Measurements from ENCODE around the gene UVRAG. TPM values are rescaled to one million over a fixed set of nuclear protein-coding genes. Genes with fewer than 3 reads are reported as not detected.

The UVRAG gene
- total and polyA plus RNA-seq, 4 donors, result 8.7 to 53.2 (median 18.3) TPM

GRCh38 chr11:75810637-75811390 lies 4.2 kb upstream of the UVRAG start:
- no peak for ATAC-seq (ENCODE audit: insufficient read depth, low FRiP score)
- TF ChIP-seq CTCF (IDR thresholded peaks at IDR 0.05; ENCODE audit: control extremely low read depth, extremely low read depth), result no peak
- H3K27ac ChIP-seq (ENCODE audit: low read depth in 1 of 2, low read length in 1 of 2), result no peak overlapping the region
- 51 to 69% methylated on average over 8 of the region's 8 CpGs for WGBS, 2 donors
- H3K4me1 ChIP-seq (ENCODE audit: control insufficient read depth in 5 of 5, insufficient read depth in 5 of 5, low read length in 5 of 5), result peaks cover 0 to 6% (median 0%) of the 10 kb centered on the region in 5 donors
- H3K4me3 ChIP-seq, result no peak overlapping the region
- no peak overlapping the region for H3K9ac ChIP-seq (ENCODE audit: insufficient read depth in 1 of 2, low read length in 2 of 2)
- no peaks in the 10 kb centered on the region for H3K9me3 ChIP-seq (ENCODE audit: control insufficient read depth in 4 of 4, insufficient read depth in 3 of 4, low read length in 3 of 4)
- DNase-seq, result no peak
- no peaks in the 10 kb centered on the region for H3K27me3 ChIP-seq (ENCODE audit: control insufficient read depth in 3 of 3, insufficient read depth in 3 of 3, low read length in 2 of 3)
- H3K36me3 ChIP-seq (ENCODE audit: control insufficient read depth in 4 of 4, insufficient read depth in 4 of 4, low read length in 4 of 4), result no peaks in the 10 kb centered on the region

GRCh38 chr11:75811485-75811884 lies 3.5 kb upstream of the UVRAG start:
- Histone ChIP-seq H3K9ac (ENCODE audit: insufficient read depth in 1 of 2, low read length in 2 of 2) (no peak overlapping the region), H3K4me1 (ENCODE audit: control insufficient read depth in 5 of 5, insufficient read depth in 5 of 5, low read length in 5 of 5) (peaks cover 0 to 12% (median 5%) of the 10 kb centered on the region in 5 donors), H3K9me3 (ENCODE audit: control insufficient read depth in 4 of 4, insufficient read depth in 3 of 4, low read length in 3 of 4) (no peaks in the 10 kb centered on the region), H3K27ac (ENCODE audit: low read depth in 1 of 2, low read length in 1 of 2) (no peak overlapping the region), H3K36me3 (ENCODE audit: control insufficient read depth in 4 of 4, insufficient read depth in 4 of 4, low read length in 4 of 4) (no peaks in the 10 kb centered on the region), H3K4me3 (no peak overlapping the region), H3K27me3 (ENCODE audit: control insufficient read depth in 3 of 3, insufficient read depth in 3 of 3, low read length in 2 of 3) (no peaks in the 10 kb centered on the region)
- WGBS, 2 donors, result 81 to 88% methylated on average over 2 of the region's 2 CpGs
- DNase-seq (no peak), ATAC-seq (ENCODE audit: insufficient read depth, low FRiP score) (no peak)
- TF ChIP-seq CTCF (IDR thresholded peaks at IDR 0.05; ENCODE audit: control extremely low read depth, extremely low read depth), result no peak

GRCh38 chr11:75812542-75813040 lies 2.4 kb upstream of the UVRAG start:
- TF ChIP-seq CTCF (IDR thresholded peaks at IDR 0.05; ENCODE audit: control extremely low read depth, extremely low read depth), result no peak
- Histone ChIP-seq H3K36me3 (ENCODE audit: control insufficient read depth in 4 of 4, insufficient read depth in 4 of 4, low read length in 4 of 4) (no peaks in the 10 kb centered on the region), H3K4me3 (no peak overlapping the region), H3K27ac (ENCODE audit: low read depth in 1 of 2, low read length in 1 of 2) (peak overlapping the region in 1 of 2 donors; percentile 0), H3K4me1 (ENCODE audit: control insufficient read depth in 5 of 5, insufficient read depth in 5 of 5, low read length in 5 of 5) (peaks cover 0 to 24% (median 11%) of the 10 kb centered on the region in 5 donors), H3K27me3 (ENCODE audit: control insufficient read depth in 3 of 3, insufficient read depth in 3 of 3, low read length in 2 of 3) (no peaks in the 10 kb centered on the region), H3K9me3 (ENCODE audit: control insufficient read depth in 4 of 4, insufficient read depth in 3 of 4, low read length in 3 of 4) (no peaks in the 10 kb centered on the region), H3K9ac (ENCODE audit: insufficient read depth in 1 of 2, low read length in 2 of 2) (no peak overlapping the region)
- ATAC-seq (ENCODE audit: insufficient read depth, low FRiP score) (no peak), DNase-seq (no peak)
- WGBS, 2 donors, result 94% methylated on average over 2 of the region's 2 CpGs

Measured in lung (tissue), 12 donors.